ENCODE measurements around the gene MYO1D. TPM values are rescaled to one million over a fixed set of nuclear protein-coding genes. Genes with fewer than 3 reads are reported as not detected.

Gene MYO1D
- total and polyA plus RNA-seq, 11 donors: 3.3 to 15.5 (median 8.9) TPM

- ATAC-seq (no peak), DNase-seq (no peak)
- TF ChIP-seq POLR2A (IDR thresholded peaks at IDR 0.05) (no peak), CTCF (IDR thresholded peaks at IDR 0.05) (no peak)
- H3K4me3 ChIP-seq: no peak overlapping the region
- no peaks in the 10 kb centered on the region for H3K27me3 ChIP-seq
- intact Hi-C loops (cut with DNase I): loop anchor here in 2 of 10 donors (10.0 kb wide), 2 partner anchors 105 to 125 kb away; no protein-coding TSS in a partner anchor
- peaks cover 0 to 57% (median 18%) of the 10 kb centered on the region in 12 donors for H3K4me1 ChIP-seq
- WGBS, 4 donors: 78 to 86% (median 84%) methylated on average over 16 of the region's 16 CpGs
- H3K9me3 ChIP-seq: no peaks in the 10 kb centered on the region
- no peak overlapping the region for H3K27ac ChIP-seq
- H3K36me3 ChIP-seq: peaks cover 0 to 6% (median 0%) of the 10 kb centered on the region in 9 donors
Measured at GRCh38 chr17:32490101-32490482, 386.8 kb downstream of the MYO1D start.

- TF ChIP-seq CTCF (IDR thresholded peaks at IDR 0.05) (no peak), POLR2A (IDR thresholded peaks at IDR 0.05) (no peak)
- H3K36me3 ChIP-seq: peaks cover 0 to 5% (median 0%) of the 10 kb centered on the region in 9 donors
- DNase-seq (no peak), ATAC-seq (no peak)
- WGBS, 4 donors: 90 to 95% (median 91%) methylated on average over 8 to 10 of the region's 10 CpGs
- no peak overlapping the region for H3K27ac ChIP-seq
- H3K4me3 ChIP-seq: no peak overlapping the region
- intact Hi-C loops (cut with DNase I): loop anchor here in 8 of 10 donors (5.0 to 10.0 kb wide), 9 partner anchors 33 to 263 kb away; no protein-coding TSS in a partner anchor
- H3K9me3 ChIP-seq: no peaks in the 10 kb centered on the region
- no peaks in the 10 kb centered on the region for H3K27me3 ChIP-seq
- H3K4me1 ChIP-seq: peaks cover 0 to 53% (median 17%) of the 10 kb centered on the region in 12 donors
Measured at GRCh38 chr17:32489320-32490100, 387.4 kb downstream of the MYO1D start.

- 95 to 98% (median 98%) methylated on average over 11 to 13 of the region's 13 CpGs for WGBS, 4 donors
- intact Hi-C loops (cut with DNase I): loop anchor here in 7 of 10 donors (5.0 to 10.0 kb wide), 7 partner anchors 34 to 264 kb away; no protein-coding TSS in a partner anchor
- H3K4me3 ChIP-seq: no peak overlapping the region
Measured at GRCh38 chr17:32488604-32489180, 388.2 kb downstream of the MYO1D start.

More at GRCh38 chr17:32488604-32489180, 388.2 kb downstream of the MYO1D start:
- Histone ChIP-seq H3K27me3 (no peaks in the 10 kb centered on the region), H3K27ac (no peak overlapping the region), H3K4me1 (peaks cover 3 to 53% (median 21%) of the 10 kb centered on the region in 12 donors), H3K36me3 (peaks cover 0 to 2% (median 0%) of the 10 kb centered on the region in 9 donors), H3K9me3 (no peaks in the 10 kb centered on the region)
- DNase-seq: no peak
- no peak for ATAC-seq
- TF ChIP-seq CTCF (IDR thresholded peaks at IDR 0.05): no peak
- TF ChIP-seq POLR2A (IDR thresholded peaks at IDR 0.05): no peak
